ENCODE results near the gene LHFPL2. TPM values are rescaled to one million over a fixed set of nuclear protein-coding genes. Genes with fewer than 3 reads are reported as not detected.

LHFPL2 gene
- total and polyA plus RNA-seq, 9 of the 15 experiments (the other 6 are each of a cell fraction or from before 2014, with no cell fraction given) = 1.0 to 6.6 (median 4.6) TPM

GRCh38 chr5:78659714-78660113 lies 11.1 kb upstream of the LHFPL2 start (continued):
- TF ChIP-seq, protein P1, sequence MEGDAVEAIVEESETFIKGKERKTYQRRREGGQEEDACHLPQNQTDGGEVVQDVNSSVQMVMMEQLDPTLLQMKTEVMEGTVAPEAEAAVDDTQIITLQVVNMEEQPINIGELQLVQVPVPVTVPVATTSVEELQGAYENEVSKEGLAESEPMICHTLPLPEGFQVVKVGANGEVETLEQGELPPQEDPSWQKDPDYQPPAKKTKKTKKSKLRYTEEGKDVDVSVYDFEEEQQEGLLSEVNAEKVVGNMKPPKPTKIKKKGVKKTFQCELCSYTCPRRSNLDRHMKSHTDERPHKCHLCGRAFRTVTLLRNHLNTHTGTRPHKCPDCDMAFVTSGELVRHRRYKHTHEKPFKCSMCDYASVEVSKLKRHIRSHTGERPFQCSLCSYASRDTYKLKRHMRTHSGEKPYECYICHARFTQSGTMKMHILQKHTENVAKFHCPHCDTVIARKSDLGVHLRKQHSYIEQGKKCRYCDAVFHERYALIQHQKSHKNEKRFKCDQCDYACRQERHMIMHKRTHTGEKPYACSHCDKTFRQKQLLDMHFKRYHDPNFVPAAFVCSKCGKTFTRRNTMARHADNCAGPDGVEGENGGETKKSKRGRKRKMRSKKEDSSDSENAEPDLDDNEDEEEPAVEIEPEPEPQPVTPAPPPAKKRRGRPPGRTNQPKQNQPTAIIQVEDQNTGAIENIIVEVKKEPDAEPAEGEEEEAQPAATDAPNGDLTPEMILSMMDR (IDR thresholded peaks at IDR 0.05 in 2 of 3, conservative IDR thresholded peaks at IDR 0.05 in 1 of 3; ENCODE audit: insufficient read depth in 2 of 3, low read depth in 1 of 3, low read length in 3 of 3) = no peak
- TF ChIP-seq WHSC1 (IDR thresholded peaks at IDR 0.05; ENCODE audit: low read length) (no peak), LARP7 (IDR thresholded peaks at IDR 0.05) (no peak), CREM (IDR thresholded peaks at IDR 0.05; ENCODE audit: low read depth) (peak; percentile 64; the same call in 1 of the 2 replicates), POLR2B (IDR thresholded peaks at IDR 0.05; ENCODE audit: low read depth, partially characterized antibody) (no peak), SAFB (IDR thresholded peaks at IDR 0.05; ENCODE audit: borderline replicate concordance, low read depth, low read length) (no peak), POU5F1 (IDR thresholded peaks at IDR 0.05; ENCODE audit: borderline replicate concordance, low read depth, low read length, partially characterized antibody) (no peak), BRF2 (IDR thresholded peaks at IDR 0.05; ENCODE audit: borderline replicate concordance, insufficient read depth, insufficient read length) (no peak), NFATC3 (IDR thresholded peaks at IDR 0.05) (no peak), MTA1 (IDR thresholded peaks at IDR 0.05; ENCODE audit: borderline replicate concordance) (no peak), HDAC8 (tag; IDR thresholded peaks at IDR 0.05) (no peak), ZNF436 (CRISPR knock-in tag; IDR thresholded peaks at IDR 0.05) (no peak), HMG20A (CRISPR knock-in tag; conservative IDR thresholded peaks at IDR 0.05) (no peak), TFAP4 (CRISPR knock-in tag; IDR thresholded peaks at IDR 0.05; ENCODE audit: borderline replicate concordance) (no peak), BRCA1 (IDR thresholded peaks at IDR 0.05) (no peak), BRCA1 (CRISPR knock-in tag; IDR thresholded peaks at IDR 0.05) (no peak), RBM15 (IDR thresholded peaks at IDR 0.05; ENCODE audit: insufficient read depth, low read length) (no peak), HDGF (IDR thresholded peaks at IDR 0.05) (no peak), SMARCB1 (IDR thresholded peaks at IDR 0.05; ENCODE audit: insufficient read length, low read depth) (no peak), POLR2AphosphoS2 (IDR thresholded peaks at IDR 0.05; ENCODE audit: low read length) (no peak), ARID4B (CRISPR knock-in tag; IDR thresholded peaks at IDR 0.05) (no peak)

Data from K562 (cell line).